ENCODE measurements around the gene INPP5K.

GRCh38 chr17:1557355-1558095 lies 41.1 kb upstream of the INPP5K start:
- TF ChIP-seq POLR2A (IDR thresholded peaks at IDR 0.05) = no peak
- no peak for TF ChIP-seq POLR2AphosphoS5 (IDR thresholded peaks at IDR 0.05)
